ENCODE results near the gene VASH1. TPM values are rescaled to one million over a fixed set of nuclear protein-coding genes. Genes with fewer than 3 reads are reported as not detected.

VASH1 gene
- total and polyA plus RNA-seq, 2 donors (not counting 3 experiments of a cell fraction or from before 2014, with no cell fraction given), result 39.8 to 168 TPM

DNA sequence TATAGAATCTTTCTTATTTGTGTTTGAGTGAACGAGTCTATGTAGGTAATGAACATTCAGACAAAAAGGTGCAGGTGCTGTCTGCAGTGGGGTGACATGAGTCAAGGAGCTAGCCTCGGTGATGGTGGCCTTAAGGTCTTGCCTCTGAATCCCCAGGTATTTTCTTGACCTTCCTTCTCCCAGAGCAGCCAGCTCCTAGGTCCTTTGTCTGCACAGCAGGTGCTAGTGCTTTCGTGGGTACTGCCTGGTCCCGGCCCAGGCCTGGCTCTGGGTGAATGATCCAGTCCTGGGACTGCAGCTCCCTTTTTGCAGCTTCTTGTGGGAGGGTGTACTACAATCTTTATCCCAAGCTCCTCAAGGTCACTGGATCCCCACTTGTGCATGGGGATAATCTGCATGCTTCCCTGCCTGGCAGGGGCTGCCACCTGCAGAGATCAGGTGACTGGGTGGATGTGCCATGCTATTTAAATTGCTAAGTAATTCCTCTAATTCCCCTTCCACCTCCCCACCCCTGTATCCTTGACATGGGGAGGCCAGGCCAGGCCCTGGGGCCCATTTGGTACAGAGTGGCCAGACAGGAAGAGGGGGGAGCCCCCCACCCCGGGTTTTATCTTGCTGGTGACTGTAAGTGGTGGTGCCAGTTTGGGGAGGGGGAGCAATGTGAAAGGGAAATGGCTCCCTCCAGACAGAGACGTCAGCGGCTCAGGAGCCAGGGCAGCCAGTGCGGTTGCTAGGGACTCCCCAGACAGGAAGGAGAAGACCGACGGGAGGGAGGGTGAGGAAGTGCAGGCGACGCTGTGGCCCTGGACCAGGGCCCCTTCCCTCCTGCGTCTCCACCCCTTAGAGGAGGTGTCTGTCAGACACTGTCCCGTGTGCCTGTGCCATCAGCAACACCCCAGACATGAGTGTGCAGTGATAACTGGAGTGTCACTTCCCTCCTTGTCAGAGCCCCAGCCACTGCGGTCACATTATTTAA lies 6.7 kb downstream of the VASH1 start:
- no TSS peak for BruUV-seq (replicated peaks)
- no peak for TF ChIP-seq POLR2AphosphoS5 (IDR thresholded peaks at IDR 0.05; ENCODE audit: insufficient read depth, low read depth, low read length)
- TF ChIP-seq MYC (IDR thresholded peaks at IDR 0.05; ENCODE audit: low read depth, low read length), result no peak
- TF ChIP-seq POLR2A (IDR thresholded peaks at IDR 0.05; ENCODE audit: low read depth, low read length), result peak; percentile 22
- peak; percentile 93 for FAIRE-seq
- Histone ChIP-seq H4K20me1 (replicated peaks; ENCODE audit: control insufficient read depth, extremely low read depth, insufficient read depth, low read length) (no peaks in the 10 kb centered on the region), H3K27me3 (ENCODE audit: control insufficient read depth in 2 of 2, insufficient read depth in 2 of 2, low read length in 2 of 2) (no peaks in the 10 kb centered on the region), H3K79me2 (ENCODE audit: control insufficient read depth, insufficient read depth, low read length) (peaks cover 7% of the 10 kb centered on the region), H3K27ac (ENCODE audit: insufficient read depth, low read depth, low read length) (peak overlapping the region; percentile 54), H3K4me2 (ENCODE audit: insufficient read depth, low read length) (no peak overlapping the region), H3K9me3 (replicated peaks; ENCODE audit: control insufficient read depth, insufficient read depth, low read length) (no peaks in the 10 kb centered on the region), H3K9me1 (replicated peaks; ENCODE audit: control insufficient read depth, extremely low read depth, insufficient read depth, low read length) (no peaks in the 10 kb centered on the region), H3K4me1 (ENCODE audit: control insufficient read depth, extremely low read depth, insufficient read depth, low read length) (peaks cover 42% of the 10 kb centered on the region), H3K4me3 (replicated peaks in 1 of 3; ENCODE audit: insufficient read depth in 1 of 3, low read depth in 1 of 3, low read length in 3 of 3) (no peak overlapping the region), H3K36me3 (ENCODE audit: control insufficient read depth in 2 of 2, extremely low read depth in 1 of 2, insufficient read depth in 2 of 2, low read length in 2 of 2) (peaks cover 0 to 11% of the 10 kb centered on the region in 2 experiments), H2AFZ (ENCODE audit: low read depth, low read length) (peak overlapping the region; percentile 65), H3K9ac (replicated peaks; ENCODE audit: extremely low read depth, insufficient read depth, low read length) (no peak overlapping the region)
- intact Hi-C loops (cut with micrococcal nuclease) (loop anchor here (1.0 kb wide), 2 partner anchors 48 to 58 kb away; no protein-coding TSS in a partner anchor), dilution Hi-C loops (cut with MboI; ENCODE audit: extremely low pct_ligation_motif_present, low sequenced_read_pairs) (no loop called here)
- POLR2A ChIA-PET, result no interaction called here
- CTCF ChIA-PET, result interaction anchor here (0.7 to 6.0 kb wide), 5 partner anchors 17 to 58 kb away, joined by 3 to 64 read pairs (median 15); no protein-coding TSS in a partner anchor
- DNase-seq (ENCODE audit: low read depth, low spot score), result peak; percentile 69

DNA sequence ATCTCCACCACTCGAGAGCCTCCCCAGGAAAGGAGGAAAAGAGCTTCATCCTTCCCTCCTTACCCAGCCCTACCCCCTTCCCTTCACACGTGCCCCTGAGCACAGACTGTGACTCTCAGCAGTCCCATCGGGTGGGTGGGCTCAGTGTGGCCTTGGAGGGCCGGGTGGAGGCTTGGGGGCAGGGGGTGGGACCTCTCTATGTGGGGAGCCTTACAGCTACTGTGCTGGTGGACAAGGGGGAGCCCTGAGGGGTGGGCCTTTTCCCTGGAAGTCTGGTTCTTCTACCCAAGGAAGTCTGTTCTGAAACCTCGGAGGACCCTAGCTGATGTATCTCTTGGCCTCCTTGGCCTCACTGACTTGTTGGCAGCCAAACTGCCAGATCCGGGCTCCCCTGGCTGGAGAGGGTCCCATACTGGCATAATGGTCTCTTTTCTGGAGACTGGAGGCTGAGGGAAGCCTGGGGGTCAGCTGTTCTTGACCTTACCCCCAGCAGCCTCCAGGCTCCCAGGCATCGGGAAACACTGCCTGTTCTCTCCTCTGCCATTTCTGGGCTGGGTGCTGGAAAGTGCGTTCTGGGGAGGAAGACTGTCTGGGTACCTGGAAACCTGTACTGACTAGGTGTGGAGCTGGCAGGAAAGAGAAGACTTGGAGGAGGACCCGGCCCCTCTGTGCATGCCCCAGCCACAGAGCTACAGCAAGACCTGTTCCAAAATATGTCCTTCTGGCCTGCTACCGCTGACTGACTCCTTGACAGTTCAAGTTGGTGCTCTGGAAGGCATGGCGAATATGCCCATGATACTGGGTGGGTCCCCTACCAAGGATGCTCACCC lies 7.6 kb downstream of the VASH1 start:
- Histone ChIP-seq H3K27ac (ENCODE audit: insufficient read depth, low read depth, low read length) (peak overlapping the region; percentile 54), H3K4me1 (ENCODE audit: control insufficient read depth, extremely low read depth, insufficient read depth, low read length) (peaks cover 42% of the 10 kb centered on the region), H3K36me3 (ENCODE audit: control insufficient read depth in 2 of 2, extremely low read depth in 1 of 2, insufficient read depth in 2 of 2, low read length in 2 of 2) (peaks cover 0 to 11% of the 10 kb centered on the region in 2 experiments), H3K79me2 (ENCODE audit: control insufficient read depth, insufficient read depth, low read length) (no peaks in the 10 kb centered on the region), H4K20me1 (replicated peaks; ENCODE audit: control insufficient read depth, extremely low read depth, insufficient read depth, low read length) (no peaks in the 10 kb centered on the region), H3K4me2 (ENCODE audit: insufficient read depth, low read length) (no peak overlapping the region), H3K9me1 (replicated peaks; ENCODE audit: control insufficient read depth, extremely low read depth, insufficient read depth, low read length) (no peaks in the 10 kb centered on the region), H3K27me3 (ENCODE audit: control insufficient read depth in 2 of 2, insufficient read depth in 2 of 2, low read length in 2 of 2) (no peaks in the 10 kb centered on the region), H2AFZ (ENCODE audit: low read depth, low read length) (peak overlapping the region; percentile 65), H3K4me3 (replicated peaks in 1 of 3; ENCODE audit: insufficient read depth in 1 of 3, low read depth in 1 of 3, low read length in 3 of 3) (no peak overlapping the region), H3K9ac (replicated peaks; ENCODE audit: extremely low read depth, insufficient read depth, low read length) (no peak overlapping the region), H3K9me3 (replicated peaks; ENCODE audit: control insufficient read depth, insufficient read depth, low read length) (no peaks in the 10 kb centered on the region)
- TF ChIP-seq MYC (IDR thresholded peaks at IDR 0.05; ENCODE audit: low read depth, low read length) (no peak), GATA2 (IDR thresholded peaks at IDR 0.05; ENCODE audit: insufficient read depth, insufficient read length, low read depth, low read length) (no peak), MAX (IDR thresholded peaks at IDR 0.05; ENCODE audit: insufficient read depth, insufficient read length) (no peak), EZH2 (IDR thresholded peaks at IDR 0.05; ENCODE audit: borderline replicate concordance, low read depth, low read length, severe bottlenecking) (no peak), POLR2A (IDR thresholded peaks at IDR 0.05; ENCODE audit: low read depth, low read length) (no peak), CTCF (IDR thresholded peaks at IDR 0.05; ENCODE audit: extremely low read depth in 1 of 2, insufficient read depth in 1 of 2, low read depth in 1 of 2, low read length in 2 of 2) (no peak)
- intact Hi-C loops (cut with micrococcal nuclease) (loop anchor here (1.0 kb wide), 2 partner anchors 49 to 59 kb away; no protein-coding TSS in a partner anchor), dilution Hi-C loops (cut with MboI; ENCODE audit: extremely low pct_ligation_motif_present, low sequenced_read_pairs) (no loop called here)
- ChIA-PET CTCF (interaction anchor here (0.7 to 6.0 kb wide), 5 partner anchors 8 to 59 kb away, joined by 3 to 64 read pairs (median 3); no protein-coding TSS in a partner anchor), POLR2A (no interaction called here)
- BruUV-seq (replicated peaks), result no TSS peak
- FAIRE-seq (no peak), DNase-seq (ENCODE audit: low read depth, low spot score) (no peak)
